ENCODE data around the gene ENPP3.

DNA sequence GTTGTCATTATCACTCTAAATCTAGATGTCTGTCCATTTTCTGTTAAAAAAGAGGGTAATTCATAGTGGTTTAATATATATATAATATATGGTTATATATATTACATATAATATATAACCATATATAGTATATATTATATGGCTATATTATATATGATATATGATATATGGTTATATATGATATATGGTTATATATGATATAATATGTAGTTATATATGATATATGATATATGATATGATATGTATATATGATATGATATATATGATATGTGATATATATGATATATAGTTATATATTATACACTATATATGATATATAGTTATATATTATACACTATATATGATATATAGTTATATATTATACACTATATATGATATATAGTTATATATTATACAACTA, 55.5 kb downstream of the ENPP3 start:
- TF ChIP-seq, protein P1, sequence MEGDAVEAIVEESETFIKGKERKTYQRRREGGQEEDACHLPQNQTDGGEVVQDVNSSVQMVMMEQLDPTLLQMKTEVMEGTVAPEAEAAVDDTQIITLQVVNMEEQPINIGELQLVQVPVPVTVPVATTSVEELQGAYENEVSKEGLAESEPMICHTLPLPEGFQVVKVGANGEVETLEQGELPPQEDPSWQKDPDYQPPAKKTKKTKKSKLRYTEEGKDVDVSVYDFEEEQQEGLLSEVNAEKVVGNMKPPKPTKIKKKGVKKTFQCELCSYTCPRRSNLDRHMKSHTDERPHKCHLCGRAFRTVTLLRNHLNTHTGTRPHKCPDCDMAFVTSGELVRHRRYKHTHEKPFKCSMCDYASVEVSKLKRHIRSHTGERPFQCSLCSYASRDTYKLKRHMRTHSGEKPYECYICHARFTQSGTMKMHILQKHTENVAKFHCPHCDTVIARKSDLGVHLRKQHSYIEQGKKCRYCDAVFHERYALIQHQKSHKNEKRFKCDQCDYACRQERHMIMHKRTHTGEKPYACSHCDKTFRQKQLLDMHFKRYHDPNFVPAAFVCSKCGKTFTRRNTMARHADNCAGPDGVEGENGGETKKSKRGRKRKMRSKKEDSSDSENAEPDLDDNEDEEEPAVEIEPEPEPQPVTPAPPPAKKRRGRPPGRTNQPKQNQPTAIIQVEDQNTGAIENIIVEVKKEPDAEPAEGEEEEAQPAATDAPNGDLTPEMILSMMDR (conservative IDR thresholded peaks at IDR 0.05 in 1 of 2, IDR thresholded peaks at IDR 0.05 in 1 of 2; ENCODE audit: extremely low read depth in 1 of 2, insufficient read depth in 1 of 2, low read depth in 1 of 2, low read length in 2 of 2), result no peak
- no peak for TF ChIP-seq EZH2 (IDR thresholded peaks at IDR 0.05; ENCODE audit: borderline replicate concordance, low read length)

Data from mammary epithelial cell (primary cell).